Stimulated activated CD8-positive, alpha-beta memory T cell treated with anti-CD3 and anti-CD28 coated beads, Interleukin-7, amount 100 ng/mL, for 1 hour (primary cell): ENCODE data around the gene SHISA4.

Source experiments
- DNase-seq, 2 donors: peaks; one replicate each; pipeline ENCODE4 v3.0.0-alpha.2; 2020; ENCODE audit warnings: low read depth in 2 of 2

The SHISA4 gene

DNA sequence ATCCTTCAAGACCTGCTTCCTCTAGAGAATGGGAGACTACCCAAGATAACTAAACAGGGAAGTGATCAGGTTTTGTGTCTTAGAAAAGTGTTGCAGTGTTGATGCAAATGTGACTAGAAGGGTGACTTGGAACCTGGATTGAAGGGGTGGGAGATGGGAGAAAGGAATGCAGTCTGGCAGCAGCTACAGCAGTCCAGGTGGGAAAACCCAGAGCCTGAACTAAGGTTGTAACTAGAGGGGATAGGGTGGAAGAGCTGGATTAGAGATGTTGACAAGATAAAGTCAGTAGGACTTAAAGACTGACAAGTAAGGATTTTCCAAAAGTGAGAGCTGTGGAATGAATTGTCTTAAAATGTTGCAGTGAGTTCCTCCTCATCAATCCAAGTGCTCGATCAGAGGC is 7.1 kb upstream of the SHISA4 start:
- no peak for DNase-seq

DNA sequence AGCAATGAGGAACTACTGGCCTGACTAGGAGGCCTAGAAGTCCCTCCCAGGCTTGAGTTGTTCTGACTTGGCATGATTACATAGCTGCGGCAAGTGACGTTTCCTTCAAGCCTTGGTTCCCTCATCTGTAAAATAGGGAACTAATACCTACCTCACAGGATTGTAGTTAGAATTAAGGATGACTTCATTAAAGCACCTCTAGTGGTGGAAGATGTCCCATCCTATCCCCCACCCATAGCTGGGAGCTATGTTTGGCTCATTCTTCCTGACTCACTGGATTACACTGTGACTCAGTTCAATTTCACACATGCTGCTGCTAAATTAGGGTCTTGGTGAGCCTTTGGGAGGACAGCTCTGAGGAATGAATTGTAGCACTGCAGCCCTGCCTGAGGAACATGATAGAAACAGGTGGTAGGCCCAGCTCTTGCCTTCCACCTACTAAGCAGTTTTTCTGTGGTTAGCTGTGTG is 6.0 kb upstream of the SHISA4 start:
- DNase-seq: no peak

GRCh38 chr1:201883266-201883665 is 5.4 kb upstream of the SHISA4 start:
- DNase-seq: no peak

DNA sequence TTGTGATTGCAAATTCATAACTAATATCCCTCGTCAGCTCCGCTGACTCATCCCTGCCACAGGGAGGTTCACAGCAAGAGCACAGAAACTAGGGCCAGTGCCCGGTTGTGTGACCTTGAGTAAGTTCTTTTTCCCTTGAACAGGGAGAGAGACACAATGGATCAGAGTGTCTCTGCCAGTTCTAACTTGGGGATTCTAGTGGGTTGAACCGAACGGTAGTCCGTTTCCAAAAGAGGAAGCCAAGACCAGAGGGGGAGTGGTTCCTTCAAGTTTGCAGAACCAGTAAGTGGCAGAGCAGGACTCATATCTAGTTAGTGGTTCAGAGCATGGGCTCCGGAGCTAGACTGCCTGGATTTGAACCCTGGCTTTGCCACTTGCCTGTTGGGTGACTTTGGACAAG is 4.9 kb upstream of the SHISA4 start:
- no peak for DNase-seq

DNA sequence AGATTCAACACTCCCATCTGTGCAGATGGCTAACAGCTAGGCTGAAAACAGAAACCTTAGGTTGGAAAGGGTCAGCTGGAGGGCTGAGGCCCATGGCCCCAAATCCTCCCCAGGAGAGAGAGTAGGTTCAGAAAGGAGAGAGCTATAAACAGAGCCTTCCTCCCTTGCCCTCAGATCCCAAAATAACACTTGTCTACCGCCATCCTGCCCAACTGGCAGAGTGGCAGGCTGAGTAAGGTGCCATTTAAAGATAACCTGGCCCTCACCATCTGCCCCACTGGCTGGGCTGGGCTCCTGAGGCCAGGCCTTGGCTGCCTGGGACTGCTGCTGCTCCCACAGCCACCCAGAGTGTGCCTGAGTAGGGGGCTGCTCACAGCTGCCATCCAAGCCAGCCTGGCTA is 4.3 kb upstream of the SHISA4 start:
- DNase-seq: no peak

GRCh38 chr1:201885531-201886075 is 3.1 kb upstream of the SHISA4 start:
- no peak for DNase-seq

DNA sequence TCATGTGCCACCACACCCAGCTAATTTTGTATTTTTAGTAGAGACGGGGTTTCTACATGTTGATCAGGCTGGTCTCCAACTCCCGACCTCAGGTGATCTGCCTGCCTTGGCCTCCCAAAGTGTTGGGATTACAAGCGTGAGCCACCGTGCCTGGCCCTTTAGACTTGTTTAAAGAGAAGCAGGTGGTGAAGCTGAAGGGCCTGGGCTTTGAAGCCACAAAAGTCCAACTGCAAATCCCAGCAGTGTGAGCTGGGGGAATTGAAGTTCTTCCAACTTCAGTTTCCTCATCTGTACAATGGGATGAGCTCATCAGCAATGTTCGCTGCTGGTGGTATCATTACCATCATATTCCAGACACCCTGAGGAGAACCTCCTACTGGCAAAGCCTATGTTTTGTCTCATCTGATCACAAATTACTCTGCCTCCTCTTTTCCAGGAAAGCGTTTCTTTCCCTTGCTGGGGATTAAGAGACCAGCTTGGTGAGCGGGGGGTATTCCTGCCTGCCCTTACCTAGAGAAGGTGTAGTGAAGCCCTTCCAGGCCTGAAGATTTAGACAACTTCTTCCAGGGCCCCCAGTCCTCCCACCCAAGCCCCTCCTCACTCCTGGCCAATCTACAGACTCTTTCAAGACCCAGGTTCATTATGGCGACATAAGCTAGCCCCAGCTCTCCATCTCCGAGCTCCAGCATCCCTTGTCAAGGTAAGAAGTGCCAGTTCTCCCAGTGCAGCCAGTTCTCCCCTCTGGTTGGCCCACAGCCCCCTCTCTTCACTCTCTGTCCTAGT is 2.4 kb upstream of the SHISA4 start:
- no peak for DNase-seq

DNA sequence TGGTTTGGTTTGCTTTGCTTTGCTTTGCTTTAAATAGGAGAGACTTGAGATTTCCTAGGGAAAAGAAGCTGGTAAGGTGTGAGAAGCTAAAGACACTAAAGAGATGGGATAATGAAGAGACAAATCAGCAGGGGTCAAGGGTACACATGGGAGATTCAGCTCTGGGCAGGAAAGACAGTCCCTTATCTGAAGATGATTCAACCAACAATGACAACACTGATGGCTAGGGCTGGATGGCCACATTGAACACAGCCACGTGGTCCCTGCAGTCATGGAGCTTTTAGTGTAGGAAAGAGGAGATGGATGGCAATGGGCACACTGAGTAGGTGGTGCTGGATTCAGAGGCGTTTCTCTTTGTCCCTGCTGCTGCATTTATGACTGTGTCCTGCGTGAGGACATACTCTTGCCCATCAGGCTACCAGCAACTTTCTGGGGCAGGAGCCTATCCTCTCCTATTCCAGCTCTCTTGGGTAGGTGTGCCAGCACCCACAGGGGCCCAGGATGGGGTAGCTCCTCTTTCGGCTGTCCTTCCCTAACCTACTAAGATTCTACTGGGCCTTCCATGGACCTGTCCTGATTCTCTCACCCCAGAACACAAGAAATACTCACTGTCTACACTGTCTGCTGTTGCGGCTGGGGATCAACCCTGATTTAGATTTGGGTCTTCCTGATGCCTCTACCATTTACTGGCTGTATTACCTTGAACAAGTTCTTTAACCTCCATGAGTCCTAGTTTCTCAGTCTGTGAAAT is 1.4 kb upstream of the SHISA4 start:
- no peak for DNase-seq

- DNase-seq: no peak
Observed at GRCh38 chr1:201889090-201889968, 631 bp downstream of the SHISA4 start.

DNA sequence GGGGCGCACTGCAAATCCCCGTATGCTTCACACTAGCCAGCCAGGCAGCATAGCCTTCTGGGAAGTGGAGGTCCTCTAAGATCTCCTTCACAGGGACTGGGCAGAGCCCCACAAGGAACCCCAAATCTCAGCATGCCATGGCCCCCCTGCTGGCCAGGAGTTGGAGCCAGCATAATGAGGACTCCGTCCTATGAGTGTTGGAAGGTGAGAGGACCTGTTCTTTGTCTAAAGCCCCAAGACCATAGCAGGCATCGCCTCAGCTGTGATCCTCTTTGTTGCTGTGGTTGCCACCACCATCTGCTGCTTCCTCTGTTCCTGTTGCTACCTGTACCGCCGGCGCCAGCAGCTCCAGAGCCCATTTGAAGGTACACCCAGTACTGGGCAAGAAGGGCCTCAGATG is 1.5 kb downstream of the SHISA4 start:
- DNase-seq: no peak

DNA sequence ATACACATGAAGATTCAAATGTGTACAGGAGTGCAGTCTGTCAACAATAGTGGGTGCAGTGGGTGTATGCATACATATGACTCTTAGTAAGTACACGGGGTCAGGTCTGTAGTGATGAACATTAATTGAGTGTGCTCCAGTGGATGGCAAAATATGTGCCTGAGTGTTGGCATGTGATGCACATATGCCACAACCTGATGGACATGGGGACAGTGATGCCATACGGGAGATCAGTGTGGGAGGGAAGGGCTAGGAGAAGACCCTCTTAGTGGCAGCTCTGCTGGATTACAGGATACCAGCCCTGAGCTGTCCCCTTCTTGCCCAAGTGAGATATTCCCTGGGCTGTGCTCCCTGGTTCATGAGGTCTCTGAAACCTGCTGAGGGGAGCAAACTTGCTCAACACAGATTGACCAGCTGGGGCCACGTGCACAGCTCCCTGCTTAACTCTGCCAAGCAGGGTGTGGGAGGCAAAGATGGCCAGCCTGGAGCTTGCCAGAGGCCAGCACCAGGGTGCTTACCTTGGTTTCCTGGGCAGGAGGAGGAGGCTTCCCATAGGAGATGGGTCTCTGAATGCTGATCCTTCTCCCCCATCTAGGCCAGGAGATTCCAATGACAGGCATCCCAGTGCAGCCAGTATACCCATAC is 2.2 kb downstream of the SHISA4 start:
- DNase-seq: no peak

- no peak for DNase-seq
Observed at GRCh38 chr1:201891451-201892045, 2.9 kb downstream of the SHISA4 start.

- no peak for DNase-seq
Observed at GRCh38 chr1:201892211-201892610, 3.5 kb downstream of the SHISA4 start.

- no peak for DNase-seq
Observed at GRCh38 chr1:201893431-201893830, 4.7 kb downstream of the SHISA4 start.

- DNase-seq: no peak
Observed at GRCh38 chr1:201894343-201895119, 5.8 kb downstream of the SHISA4 start.

- no peak for DNase-seq
Observed at GRCh38 chr1:201895120-201895665, 6.5 kb downstream of the SHISA4 start.

- peak; percentile 53 for DNase-seq
Observed at GRCh38 chr1:201895913-201896807, 7.5 kb downstream of the SHISA4 start.

GRCh38 chr1:201896951-201897391 is 8.3 kb downstream of the SHISA4 start:
- DNase-seq: no peak
